K562 (cell line): ENCODE measurements around the gene UBE3D. TPM values are rescaled to one million over a fixed set of nuclear protein-coding genes. Genes with fewer than 3 reads are reported as not detected.

Experiments used
- ATAC-seq: fragments of 200-7000 bp; cut with Tn5 transposase; 3 replicates; pipeline ENCODE4 v1.9.1; 2020; ENCODE audit warnings: moderate library complexity
- BruUV-seq: library from RNA; stranded (reverse); fragments of 400-500 nt; replicated peaks from 2 replicates; lab custom pipeline; 2021; lab: Mats Ljungman, UMichigan
- CTCF ChIA-PET: fragments of 300-600 bp; formaldehyde crosslinking; extraction: SDS; loops from one replicate; lab custom pipeline; 2021; ENCODE audit warnings: low intra/inter-chr PET ratio; lab: Yijun Ruan, JAX
- POLR2A ChIA-PET: fragments of 300-600, 350-650 bp; sonication (Branson Sonifier 250); formaldehyde crosslinking; extraction: SDS; loops from one replicate; lab custom pipeline; 2021; ENCODE audit warnings: antibody characterized with exemption, inconsistent platforms; lab: Yijun Ruan, JAX
- DNase-seq, 4 experiments: peaks; one replicate each; pipeline versions ENCODE4 v3.0.0 to v3.0.0-alpha.2; 2011 to 2018; ENCODE audit warnings: low spot score in 3 of 4, mixed read lengths in 3 of 4; ENCODE audit errors: extremely low read depth in 1 of 4
- FAIRE-seq: peaks from 2 replicates; lab custom pipeline; 2011; peaks lifted over from hg19 to GRCh38; lab: Jason Lieb, UNC
- H2AFZ ChIP-seq: 2 replicates; pipeline ENCODE4 v1.6.0; 2011; ENCODE audit warnings: low read depth, low read length, control low read depth, inconsistent platforms
- H3K27ac ChIP-seq: fragments of 200-600 bp; 3 replicates; pipeline ENCODE4 v1.8.0; 2011; ENCODE audit warnings: low read depth, mild to moderate bottlenecking, control low read depth, inconsistent platforms, low read length, moderate library complexity, mixed read lengths; ENCODE audit errors: extremely low read depth
- H3K27me3 ChIP-seq, 2 experiments: fragments of 300-600 bp in 1 of 2; 2 replicates in 1 of 2; 3 replicates in 1 of 2; pipeline versions ENCODE4 v1.6.0 to v1.8.0; 2011; ENCODE audit warnings: inconsistent platforms in 2 of 2, low read length in 2 of 2, mild to moderate bottlenecking in 1 of 2, mixed read lengths in 1 of 2, moderate library complexity in 1 of 2; ENCODE audit not compliant: control insufficient read depth in 2 of 2, insufficient read depth in 2 of 2
- H3K36me3 ChIP-seq: fragments of 300-600 bp; 3 replicates; pipeline ENCODE4 v1.8.0; 2011; ENCODE audit warnings: mild to moderate bottlenecking, low read length, inconsistent platforms; ENCODE audit not compliant: control insufficient read depth, insufficient read depth
- H3K4me1 ChIP-seq, 2 experiments: fragments of 200-600 bp in 1 of 2; replicated peaks in 1 of 2; 2 replicates in 1 of 2; 3 replicates in 1 of 2; pipeline versions ENCODE4 v1.5.1 to v1.8.0; 2011; ENCODE audit warnings: inconsistent platforms in 2 of 2, low read length in 2 of 2, mild to moderate bottlenecking in 1 of 2, mixed read lengths in 1 of 2, moderate library complexity in 1 of 2; ENCODE audit not compliant: control insufficient read depth in 2 of 2, insufficient read depth in 2 of 2
- H3K4me2 ChIP-seq: 2 replicates; pipeline ENCODE4 v1.6.1; 2011; ENCODE audit warnings: low read length, control low read depth, inconsistent platforms, mixed read lengths; ENCODE audit not compliant: insufficient read depth
- H3K4me3 ChIP-seq: fragments of 200-600 bp; sonication (generic), shearing (Covaris generic); 2 replicates; pipeline ENCODE4 v1.5.1; 2016; ENCODE audit warnings: control low read depth, inconsistent platforms
- H3K79me2 ChIP-seq: fragments of 200-600 bp; 3 replicates; pipeline ENCODE4 v1.8.0; 2011; ENCODE audit warnings: low read length, inconsistent platforms; ENCODE audit not compliant: control insufficient read depth, insufficient read depth
- H3K9ac ChIP-seq, 2 experiments: 2 replicates each; pipeline versions ENCODE4 v1.6.0 to v1.6.1; 2011; ENCODE audit warnings: low read depth in 2 of 2, low read length in 2 of 2, control low read depth in 1 of 2, inconsistent platforms in 1 of 2, mild to moderate bottlenecking in 1 of 2, mixed read lengths in 1 of 2; ENCODE audit not compliant: insufficient read depth in 1 of 2
- H3K9me1 ChIP-seq: one replicate; pipeline ENCODE4 v1.6.0; 2011; ENCODE audit warnings: inconsistent platforms, mild to moderate bottlenecking, low read length, moderate library complexity; ENCODE audit not compliant: control insufficient read depth, insufficient read depth
- H3K9me3 ChIP-seq: replicated peaks from 2 replicates; pipeline ENCODE4 v1.5.1; 2011; ENCODE audit warnings: low read depth, low read length, inconsistent platforms; ENCODE audit not compliant: control insufficient read depth, insufficient read depth
- H4K20me1 ChIP-seq: replicated peaks from 2 replicates; pipeline ENCODE4 v1.6.1; 2011; ENCODE audit warnings: low read length, inconsistent platforms, mixed read lengths; ENCODE audit not compliant: control insufficient read depth, insufficient read depth
- CBX8 ChIP-seq: fragments of 200-600 bp; sonication (generic); IDR thresholded peaks from 2 replicates; pipeline ENCODE4 v1.6.1; 2012; ENCODE audit warnings: borderline replicate concordance, mixed run types, low read depth, mild to moderate bottlenecking, moderate library complexity, mixed read lengths, low read length, control low read depth, inconsistent platforms; ENCODE audit not compliant: poor library complexity, severe bottlenecking; ENCODE audit errors: extremely low read depth
- CTCF ChIP-seq, 3 experiments: IDR thresholded peaks in 2 of 3; conservative IDR thresholded peaks in 1 of 3; 2 replicates each; pipeline ENCODE4 v1.5.1; 2011 to 2012; ENCODE audit warnings: low read length in 3 of 3, mild to moderate bottlenecking in 3 of 3, control low read depth in 2 of 3, improper control_type of control experiment in 1 of 3, inconsistent platforms in 1 of 3, low read depth in 1 of 3, mixed read lengths in 1 of 3, moderate library complexity in 1 of 3; ENCODE audit not compliant: insufficient read depth in 2 of 3
- IRF2 ChIP-seq: sonication (generic); formaldehyde crosslinking; IDR thresholded peaks from 2 replicates; pipeline ENCODE4 v1.8.1; 2022; ENCODE audit warnings: mild to moderate bottlenecking, missing genetic modification reagents
- WHSC1 ChIP-seq: IDR thresholded peaks from one replicate; pipeline ENCODE4 v1.6.1; 2012; ENCODE audit warnings: low read length, control low read depth, inconsistent platforms
- ZNF174 ChIP-seq: fragments of 250-450 bp; sonication (Bioruptor Pico); IDR thresholded peaks from 2 replicates; pipeline ENCODE4 v1.4.0; 2020; ENCODE audit warnings: mild to moderate bottlenecking
- in situ Hi-C: fragments of 300-500 bp; cut with MboI; formaldehyde crosslinking; loops from 4 replicates; pipeline ENCODE4 v1.15.0; 2018; ENCODE audit warnings: inconsistent platforms, mixed read lengths
- intact Hi-C: fragments of 100-400 bp; cut with micrococcal nuclease; formaldehyde crosslinking; loops from 2 replicates; pipeline ENCODE4 v1.14.2; 2022
- polyA plus RNA-seq, 8 experiments: library from polyadenylated mRNA; depleted of rRNA in 4 of 8; stranded (reverse) in 5 of 8; unstranded in 3 of 8; fragments of >200 nt; fragmentation: Nextera tagmentation in 2 of 8; fragmentation: Illumina TruSeq in 1 of 8; extraction: Ambion mirVana in 2 of 8; extraction: Trizol in 1 of 8; gene quantifications; 2 replicates each; pipeline versions ENCODE4 v1.2.1 to v1.2.3, GENCODE V29; 2011 to 2014; ENCODE audit warnings: inconsistent platforms in 1 of 8, missing spikeins in 1 of 8
- total RNA-seq, 7 experiments: library from RNA; depleted of rRNA in 6 of 7; stranded (reverse); fragments of >200 nt in 6 of 7; fragmentation: Illumina TruSeq in 2 of 7; extraction: Trizol in 2 of 7; gene quantifications; 2 replicates each; pipeline versions ENCODE4 v1.2.1 to v1.2.3, GENCODE V29; 2011 to 2021; ENCODE audit warnings: low replicate concordance in 1 of 7

Gene UBE3D
- total and polyA plus RNA-seq, 9 of the 15 experiments (the other 6 are each of a cell fraction or from before 2014, with no cell fraction given), result 9.4 to 17.6 (median 11.9) TPM

DNA sequence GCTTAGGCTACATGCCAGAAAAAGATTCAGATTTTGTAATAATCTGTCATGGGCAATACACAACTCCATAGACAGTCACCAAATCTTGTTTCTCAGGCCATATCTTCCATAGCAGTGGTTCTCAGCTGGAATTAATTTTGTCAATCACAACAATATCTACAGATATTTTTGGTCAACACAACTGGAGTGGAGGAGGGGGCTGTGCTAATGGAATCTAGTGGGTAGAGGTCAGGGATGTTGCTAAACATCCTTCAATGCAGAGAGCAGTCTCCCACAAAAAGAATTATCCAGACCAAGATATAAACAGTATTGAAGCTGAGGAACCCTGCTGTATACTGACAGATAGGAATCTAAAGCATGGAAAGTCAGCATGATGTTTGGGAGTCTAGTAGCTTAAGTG, 174.6 kb downstream of the UBE3D start:
- no peaks in the 10 kb centered on the region for H3K27me3 ChIP-seq
- H3K4me1 ChIP-seq, result peaks cover 13 to 23% of the 10 kb centered on the region in 2 experiments; a peak in 4 of 5 replicates
- FAIRE-seq, result no peak
- peaks cover 6% of the 10 kb centered on the region; the same call in 1 of the 3 replicates for H3K36me3 ChIP-seq
- DNase-seq, result no peak
- H3K9ac ChIP-seq, result no peak overlapping the region
- H3K4me2 ChIP-seq, result no peak overlapping the region
- intact Hi-C loops (no loop called here), in situ Hi-C loops (no loop called here)
- H3K9me1 ChIP-seq, result no peaks in the 10 kb centered on the region
- ATAC-seq, result no peak
- H4K20me1 ChIP-seq, result no peaks in the 10 kb centered on the region
- no peak for TF ChIP-seq IRF2 (CRISPR knock-in tag)
- no peak for TF ChIP-seq ZNF174 (CRISPR knock-in tag)
- no peak for TF ChIP-seq WHSC1
- no peak for TF ChIP-seq CTCF (IDR thresholded peaks at IDR 0.05 in 2 of 3, conservative IDR thresholded peaks at IDR 0.05 in 1 of 3; ENCODE audit: insufficient read depth in 2 of 3, low read depth in 1 of 3, low read length in 3 of 3)
- TF ChIP-seq CBX8, result no peak
- H3K79me2 ChIP-seq, result no peaks in the 10 kb centered on the region
- CTCF ChIA-PET, result interaction anchor here (0.5 kb wide), 1 partner anchor 662 kb away, joined by 3 read pairs; no protein-coding TSS in a partner anchor
- no TSS peak for BruUV-seq
- H3K4me3 ChIP-seq, result no peak overlapping the region
- no peak overlapping the region for H3K27ac ChIP-seq
- POLR2A ChIA-PET, result interaction anchor here (0.6 kb wide), 1 partner anchor 188 kb away, joined by 3 read pairs; no protein-coding TSS in a partner anchor
- H3K9me3 ChIP-seq, result no peaks in the 10 kb centered on the region
- H2AFZ ChIP-seq, result no peak overlapping the region
